ENCODE results near the gene SDCCAG8.

DNA sequence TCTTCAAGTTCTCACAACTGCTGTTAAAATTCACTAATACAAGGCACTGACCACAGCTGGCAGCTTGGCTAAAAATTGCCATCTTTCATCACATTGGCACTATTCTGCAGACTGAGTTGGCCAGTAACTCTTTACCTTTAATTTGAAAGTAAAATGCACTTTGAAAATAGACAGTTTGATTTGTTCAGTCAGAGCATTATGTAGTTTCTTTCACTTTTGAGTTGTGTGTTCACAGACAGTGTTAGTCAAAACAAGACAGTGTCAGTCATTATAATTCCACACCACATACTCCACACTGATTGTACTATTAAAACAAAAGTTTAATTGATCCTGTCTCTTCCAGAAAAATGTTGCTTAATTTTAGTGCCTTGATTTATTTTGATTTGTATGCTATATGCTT, 160.7 kb downstream of the SDCCAG8 start:
- TF ChIP-seq, protein P1, sequence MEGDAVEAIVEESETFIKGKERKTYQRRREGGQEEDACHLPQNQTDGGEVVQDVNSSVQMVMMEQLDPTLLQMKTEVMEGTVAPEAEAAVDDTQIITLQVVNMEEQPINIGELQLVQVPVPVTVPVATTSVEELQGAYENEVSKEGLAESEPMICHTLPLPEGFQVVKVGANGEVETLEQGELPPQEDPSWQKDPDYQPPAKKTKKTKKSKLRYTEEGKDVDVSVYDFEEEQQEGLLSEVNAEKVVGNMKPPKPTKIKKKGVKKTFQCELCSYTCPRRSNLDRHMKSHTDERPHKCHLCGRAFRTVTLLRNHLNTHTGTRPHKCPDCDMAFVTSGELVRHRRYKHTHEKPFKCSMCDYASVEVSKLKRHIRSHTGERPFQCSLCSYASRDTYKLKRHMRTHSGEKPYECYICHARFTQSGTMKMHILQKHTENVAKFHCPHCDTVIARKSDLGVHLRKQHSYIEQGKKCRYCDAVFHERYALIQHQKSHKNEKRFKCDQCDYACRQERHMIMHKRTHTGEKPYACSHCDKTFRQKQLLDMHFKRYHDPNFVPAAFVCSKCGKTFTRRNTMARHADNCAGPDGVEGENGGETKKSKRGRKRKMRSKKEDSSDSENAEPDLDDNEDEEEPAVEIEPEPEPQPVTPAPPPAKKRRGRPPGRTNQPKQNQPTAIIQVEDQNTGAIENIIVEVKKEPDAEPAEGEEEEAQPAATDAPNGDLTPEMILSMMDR (IDR thresholded peaks at IDR 0.05) = no peak
- TF ChIP-seq POLR2A (IDR thresholded peaks at IDR 0.05) (no peak), POLR2AphosphoS5 (IDR thresholded peaks at IDR 0.05) (no peak)

Measured in gastroesophageal sphincter (tissue), 3 donors.